OCI-LY1 (cell line): ENCODE measurements around the gene SPIB.

Experiments
- H2AFZ ChIP-seq: fragments of 200-600 bp; sonication (generic), shearing (Covaris generic); 2 replicates; pipeline ENCODE4 v1.6.0; 2014; ENCODE audit warnings: antibody characterized with exemption, mild to moderate bottlenecking, low read length
- H3F3A ChIP-seq: fragments of 200-600 bp; sonication (generic), shearing (Covaris generic); 2 replicates; pipeline ENCODE4 v1.6.0; 2014; ENCODE audit warnings: mild to moderate bottlenecking, antibody characterized with exemption, low read length, moderate library complexity; ENCODE audit not compliant: insufficient read depth
- H3K27ac ChIP-seq: fragments of 200-600 bp; sonication (generic); 2 replicates; pipeline ENCODE4 v1.5.1; 2014; ENCODE audit warnings: low read length, mixed run types, mild to moderate bottlenecking, low read depth; ENCODE audit not compliant: poor library complexity, severe bottlenecking
- H3K27me3 ChIP-seq: fragments of 200-600 bp; sonication (generic); 2 replicates; pipeline ENCODE4 v1.6.0; 2014; ENCODE audit warnings: antibody characterized with exemption, mild to moderate bottlenecking, low read length, moderate library complexity; ENCODE audit not compliant: insufficient read depth
- H3K36me3 ChIP-seq: fragments of 200-600 bp; sonication (generic); 2 replicates; pipeline ENCODE4 v1.6.1; 2014; ENCODE audit warnings: mild to moderate bottlenecking, antibody characterized with exemption, low read length, moderate library complexity, mixed read lengths; ENCODE audit not compliant: insufficient read depth
- H3K4me1 ChIP-seq: fragments of 200-600 bp; sonication (generic); 2 replicates; pipeline ENCODE4 v1.5.1; 2014; ENCODE audit warnings: mild to moderate bottlenecking, low read length, moderate library complexity; ENCODE audit not compliant: insufficient read depth, severe bottlenecking
- H3K4me2 ChIP-seq: fragments of 200-600 bp; sonication (generic), shearing (Covaris generic); 2 replicates; pipeline ENCODE4 v1.6.1; 2014; ENCODE audit warnings: low read length
- H3K4me3 ChIP-seq: fragments of 200-600 bp; sonication (generic); 2 replicates; pipeline ENCODE4 v1.5.1; 2014; ENCODE audit warnings: low read length, low read depth, mild to moderate bottlenecking, mixed read lengths; ENCODE audit not compliant: poor library complexity, severe bottlenecking
- H3K79me2 ChIP-seq: fragments of 200-600 bp; shearing (Covaris generic); 2 replicates; pipeline ENCODE4 v1.6.1; 2016; ENCODE audit warnings: mixed run types, low read length, mixed read lengths; ENCODE audit not compliant: insufficient read depth
- H3K9ac ChIP-seq: fragments of 200-600 bp; sonication (generic), shearing (Covaris generic); 2 replicates; pipeline ENCODE4 v1.6.1; 2014; ENCODE audit warnings: mild to moderate bottlenecking, low read length, mixed read lengths
- H3K9me2 ChIP-seq: fragments of 200-600 bp; sonication (generic), shearing (Covaris generic); 2 replicates; pipeline ENCODE4 v1.6.1; 2014; ENCODE audit warnings: low read depth, mild to moderate bottlenecking, low read length, mixed read lengths
- H3K9me3 ChIP-seq: fragments of 200-600 bp; shearing (Covaris generic); 2 replicates; pipeline ENCODE4 v1.6.1; 2014; ENCODE audit warnings: low read length, mixed read lengths
- H4K20me1 ChIP-seq: fragments of 200-600 bp; sonication (generic), shearing (Covaris generic); 2 replicates; pipeline ENCODE4 v1.6.0; 2016; ENCODE audit warnings: mild to moderate bottlenecking, low read length; ENCODE audit not compliant: insufficient read depth
- EZH2 ChIP-seq: fragments of 200-600 bp; sonication (generic), shearing (Covaris generic); IDR thresholded peaks from 2 replicates; pipeline ENCODE4 v1.8.0; 2017; ENCODE audit warnings: borderline replicate concordance, mixed run types, mild to moderate bottlenecking, antibody characterized with exemption, low read length, moderate library complexity, mixed read lengths
- TF ChIP-seq, protein P1 (sequence below): fragments of 200-600 bp; sonication (generic), shearing (Covaris generic); IDR thresholded peaks from 2 replicates; pipeline ENCODE4 v1.5.1; 2017; ENCODE audit warnings: mild to moderate bottlenecking, antibody characterized with exemption, low read length, moderate library complexity, mixed read lengths

SPIB gene

GRCh38 chr19:50423279-50424113 lies 4.8 kb downstream of the SPIB start:
- no peak for TF ChIP-seq EZH2
- H3K4me2 ChIP-seq, result no peak overlapping the region
- H3K4me1 ChIP-seq, result peaks cover 40% of the 10 kb centered on the region
- no peak overlapping the region for H3K9ac ChIP-seq
- no peaks in the 10 kb centered on the region for H3F3A ChIP-seq
- peaks cover 72% of the 10 kb centered on the region for H3K36me3 ChIP-seq
- no peaks in the 10 kb centered on the region for H3K9me2 ChIP-seq
- no peaks in the 10 kb centered on the region for H3K27me3 ChIP-seq
- peak overlapping the region; percentile 86 for H3K27ac ChIP-seq
- no peaks in the 10 kb centered on the region for H4K20me1 ChIP-seq
- no peak overlapping the region for H2AFZ ChIP-seq
- H3K79me2 ChIP-seq, result peaks cover 10% of the 10 kb centered on the region
- H3K4me3 ChIP-seq, result no peak overlapping the region
- H3K9me3 ChIP-seq, result no peaks in the 10 kb centered on the region

DNA sequence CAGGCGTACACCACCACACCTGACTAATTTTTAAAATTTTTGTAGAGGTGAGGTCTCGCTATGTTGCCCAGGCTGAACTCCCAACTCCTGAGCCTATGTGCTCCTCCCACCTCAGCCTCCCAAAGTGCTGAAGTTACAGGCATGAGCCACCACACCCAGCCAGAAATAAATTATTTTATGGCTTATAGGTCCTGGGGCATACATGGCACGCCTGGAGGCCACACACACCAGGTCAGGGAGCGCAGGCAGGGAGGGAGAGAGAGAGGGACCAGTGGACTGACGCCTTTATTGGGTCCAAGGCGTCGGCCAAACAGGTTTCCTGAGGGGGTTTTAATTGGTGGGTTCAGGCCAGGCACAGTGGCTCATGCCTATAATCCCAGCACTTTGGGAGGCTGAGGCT lies 6.8 kb downstream of the SPIB start:
- H3K4me2 ChIP-seq, result no peak overlapping the region
- peaks cover 67% of the 10 kb centered on the region for H3K36me3 ChIP-seq
- H2AFZ ChIP-seq, result no peak overlapping the region
- H3K9ac ChIP-seq, result no peak overlapping the region
- H3K79me2 ChIP-seq, result 0 out of 2 replicates have a peak, but pooled peaks cover 4% of the 10 kb centered on the region
- H4K20me1 ChIP-seq, result no peaks in the 10 kb centered on the region
- TF ChIP-seq, protein P1, sequence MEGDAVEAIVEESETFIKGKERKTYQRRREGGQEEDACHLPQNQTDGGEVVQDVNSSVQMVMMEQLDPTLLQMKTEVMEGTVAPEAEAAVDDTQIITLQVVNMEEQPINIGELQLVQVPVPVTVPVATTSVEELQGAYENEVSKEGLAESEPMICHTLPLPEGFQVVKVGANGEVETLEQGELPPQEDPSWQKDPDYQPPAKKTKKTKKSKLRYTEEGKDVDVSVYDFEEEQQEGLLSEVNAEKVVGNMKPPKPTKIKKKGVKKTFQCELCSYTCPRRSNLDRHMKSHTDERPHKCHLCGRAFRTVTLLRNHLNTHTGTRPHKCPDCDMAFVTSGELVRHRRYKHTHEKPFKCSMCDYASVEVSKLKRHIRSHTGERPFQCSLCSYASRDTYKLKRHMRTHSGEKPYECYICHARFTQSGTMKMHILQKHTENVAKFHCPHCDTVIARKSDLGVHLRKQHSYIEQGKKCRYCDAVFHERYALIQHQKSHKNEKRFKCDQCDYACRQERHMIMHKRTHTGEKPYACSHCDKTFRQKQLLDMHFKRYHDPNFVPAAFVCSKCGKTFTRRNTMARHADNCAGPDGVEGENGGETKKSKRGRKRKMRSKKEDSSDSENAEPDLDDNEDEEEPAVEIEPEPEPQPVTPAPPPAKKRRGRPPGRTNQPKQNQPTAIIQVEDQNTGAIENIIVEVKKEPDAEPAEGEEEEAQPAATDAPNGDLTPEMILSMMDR, result no peak
- no peak for TF ChIP-seq EZH2
- H3K27ac ChIP-seq, result no peak overlapping the region
- no peaks in the 10 kb centered on the region for H3K9me3 ChIP-seq
- H3K4me1 ChIP-seq, result peaks cover 43% of the 10 kb centered on the region
- no peak overlapping the region for H3K4me3 ChIP-seq
- H3F3A ChIP-seq, result no peaks in the 10 kb centered on the region; the same call in 1 of the 2 replicates
- H3K9me2 ChIP-seq, result no peaks in the 10 kb centered on the region
- H3K27me3 ChIP-seq, result no peaks in the 10 kb centered on the region

DNA sequence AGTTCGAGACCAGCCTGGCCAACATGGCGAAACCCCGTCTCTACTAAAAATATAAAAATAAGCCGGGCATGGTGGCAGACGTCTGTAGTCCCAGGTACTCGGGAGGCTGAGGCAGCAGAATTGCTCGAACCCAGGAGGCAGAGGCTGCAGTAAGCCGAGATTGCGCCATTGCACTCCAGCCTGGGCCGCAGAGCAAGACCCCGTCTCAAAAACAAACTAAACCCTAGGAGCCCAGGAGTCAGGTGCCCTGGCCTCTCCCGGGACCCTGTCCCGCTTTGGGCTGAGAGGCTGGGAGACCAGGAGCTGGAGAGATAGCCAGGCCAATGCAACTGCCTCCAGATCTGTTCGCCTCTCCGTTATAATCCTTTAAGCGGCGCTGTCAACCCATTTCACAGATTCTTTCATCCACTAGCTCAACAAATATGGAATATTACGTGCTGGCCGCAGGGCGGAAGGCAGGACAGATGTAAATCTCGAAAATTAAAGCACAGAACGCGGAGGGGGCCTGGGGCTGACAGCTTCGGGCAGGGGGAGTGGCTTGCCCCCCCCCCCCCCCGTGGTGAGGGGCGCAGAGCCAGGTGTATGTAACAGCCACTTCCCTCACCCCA lies 8.7 kb downstream of the SPIB start:
- no peaks in the 10 kb centered on the region for H3K9me2 ChIP-seq
- TF ChIP-seq, protein P1, result no peak
- TF ChIP-seq EZH2, result no peak
- peak overlapping the region; percentile 43; the same call in 1 of the 2 replicates for H3K4me2 ChIP-seq
- H3K27me3 ChIP-seq, result no peaks in the 10 kb centered on the region
- no peak overlapping the region for H2AFZ ChIP-seq
- peak overlapping the region; percentile 88 for H3K27ac ChIP-seq
- H3K4me1 ChIP-seq, result peaks cover 49% of the 10 kb centered on the region
- H4K20me1 ChIP-seq, result no peaks in the 10 kb centered on the region
- H3K36me3 ChIP-seq, result peaks cover 50% of the 10 kb centered on the region
- no peaks in the 10 kb centered on the region; the same call in 1 of the 2 replicates for H3F3A ChIP-seq
- no peaks in the 10 kb centered on the region for H3K79me2 ChIP-seq
- H3K9ac ChIP-seq, result no peak overlapping the region; the same call in 1 of the 2 replicates
- peak overlapping the region; percentile 18 for H3K4me3 ChIP-seq
- H3K9me3 ChIP-seq, result no peaks in the 10 kb centered on the region
